HuH-7.5 (cell line): ENCODE measurements around the gene MANSC1.

Experiments used
- DNase-seq: peaks from one replicate; pipeline ENCODE4 v3.0.0; 2011; ENCODE audit warnings: low spot score

Gene MANSC1

GRCh38 chr12:12349711-12350665 lies at the start of gene MANSC1:
Gene MANSC1, minus strand, starts transcription at chr12:12350242. Its CDS starts 6,928 bp downstream, at chr12:12343314.
- peak; percentile 59 for DNase-seq

GRCh38 chr12:12399161-12399560 lies 49.1 kb upstream of the MANSC1 start:
- DNase-seq, result no peak

GRCh38 chr12:12398026-12398859 lies 48.2 kb upstream of the MANSC1 start:
- DNase-seq, result peak; percentile 34

GRCh38 chr12:12397184-12397583 lies 47.1 kb upstream of the MANSC1 start:
- DNase-seq, result no peak

- DNase-seq, result no peak
Measured at GRCh38 chr12:12396694-12397093, 46.7 kb upstream of the MANSC1 start.

- no peak for DNase-seq
Measured at GRCh38 chr12:12393171-12393570, 43.1 kb upstream of the MANSC1 start.

GRCh38 chr12:12392413-12392812 lies 42.4 kb upstream of the MANSC1 start:
- DNase-seq, result no peak

GRCh38 chr12:12387501-12387900 lies 37.5 kb upstream of the MANSC1 start:
- DNase-seq, result no peak

- peak; percentile 58 for DNase-seq
Measured at GRCh38 chr12:12384571-12385340, 34.7 kb upstream of the MANSC1 start.

- no peak for DNase-seq
Measured at GRCh38 chr12:12381982-12382381, 31.9 kb upstream of the MANSC1 start.

GRCh38 chr12:12380949-12381593 lies 31.0 kb upstream of the MANSC1 start:
- DNase-seq, result no peak

- no peak for DNase-seq
Measured at GRCh38 chr12:12379831-12380730, 30.0 kb upstream of the MANSC1 start.

GRCh38 chr12:12378616-12379015 lies 28.6 kb upstream of the MANSC1 start:
- DNase-seq, result no peak

- no peak for DNase-seq
Measured at GRCh38 chr12:12376646-12377448, 26.8 kb upstream of the MANSC1 start.

- DNase-seq, result no peak
Measured at GRCh38 chr12:12372946-12373722, 23.1 kb upstream of the MANSC1 start.

- DNase-seq, result no peak
Measured at GRCh38 chr12:12367482-12367998, 17.5 kb upstream of the MANSC1 start.

GRCh38 chr12:12366701-12367481 lies 16.8 kb upstream of the MANSC1 start:
- no peak for DNase-seq

- no peak for DNase-seq
Measured at GRCh38 chr12:12365931-12366431, 15.9 kb upstream of the MANSC1 start.
